ENCODE measurements around the gene CCNE1. TPM values are rescaled to one million over a fixed set of nuclear protein-coding genes. Genes with fewer than 3 reads are reported as not detected.
"Not testable (repeated sequence)": the region's sequence is repeated elsewhere in the genome, so short reads cannot be mapped to it uniquely, and the experiment has no call there.

Gene CCNE1
- total RNA-seq, 2 experiments from 2014 or later = 32.1 to 32.5 TPM

GRCh38 chr19:29809795-29810503 lies 1.8 kb upstream of the CCNE1 start:
- CTCF ChIA-PET = no interaction called here
- POLR2A ChIA-PET = no interaction called here

GRCh38 chr19:29810504-29810871 lies 1.3 kb upstream of the CCNE1 start:
- POLR2A ChIA-PET = no interaction called here
- CTCF ChIA-PET = no interaction called here

- ChIA-PET CTCF (interaction anchor here (0.8 kb wide), 1 partner anchor 31 kb away, joined by 3 read pairs; no protein-coding TSS in a partner anchor), POLR2A (no interaction called here)
Observed at GRCh38 chr19:29812080-29812880, 489 bp downstream of the CCNE1 start.

- ChIA-PET CTCF (interaction anchor here (0.8 kb wide), 1 partner anchor 31 kb away, joined by 3 read pairs; no protein-coding TSS in a partner anchor), POLR2A (no interaction called here)
Observed at GRCh38 chr19:29812881-29813275, 1.1 kb downstream of the CCNE1 start.

- CTCF ChIA-PET = no interaction called here
- POLR2A ChIA-PET = no interaction called here
Observed at GRCh38 chr19:29813642-29814041, 1.9 kb downstream of the CCNE1 start.

GRCh38 chr19:29815231-29815630 lies 3.4 kb downstream of the CCNE1 start:
- POLR2A ChIA-PET = interaction anchor here (0.7 kb wide), 1 partner anchor 15 kb away, joined by 11 read pairs; no protein-coding TSS in a partner anchor
- CTCF ChIA-PET = no interaction called here

- ChIA-PET CTCF (interaction anchor here (0.8 to 1.2 kb wide), 2 partner anchors 12 to 30 kb away, joined by 4 read pairs; no protein-coding TSS in a partner anchor), POLR2A (interaction anchor here (0.7 to 0.9 kb wide), 2 partner anchors 12 to 17 kb away, joined by 6 to 9 read pairs; no protein-coding TSS in a partner anchor)
Observed at GRCh38 chr19:29817316-29817715, 5.5 kb downstream of the CCNE1 start.

GRCh38 chr19:29819300-29819699 lies 7.5 kb downstream of the CCNE1 start:
- CTCF ChIA-PET = interaction anchor here (0.6 to 0.8 kb wide), 2 partner anchors 59 to 97 kb away, joined by 3 read pairs; no protein-coding TSS in a partner anchor
- POLR2A ChIA-PET = no interaction called here

- CTCF ChIA-PET = no interaction called here
- POLR2A ChIA-PET = no interaction called here
Observed at GRCh38 chr19:29819986-29820385, 8.2 kb downstream of the CCNE1 start.

- CTCF ChIA-PET = no interaction called here
Observed at GRCh38 chr19:29823581-29824330, 12.0 kb downstream of the CCNE1 start.

GRCh38 chr19:29825263-29825662 lies 13.5 kb downstream of the CCNE1 start:
- CTCF ChIA-PET = interaction anchor here (1.1 kb wide), 1 partner anchor 65 kb away, joined by 4 read pairs; no protein-coding TSS in a partner anchor
- POLR2A ChIA-PET = not testable (repeated sequence)

More at GRCh38 chr19:29823581-29824330, 12.0 kb downstream of the CCNE1 start:
- POLR2A ChIA-PET = interaction anchor here (0.7 kb wide), 1 partner anchor 157 kb away, joined by 10 read pairs; no protein-coding TSS in a partner anchor

GRCh38 chr19:29831041-29831548 lies 19.3 kb downstream of the CCNE1 start:
- CTCF ChIA-PET = no interaction called here

GRCh38 chr19:29831686-29832085 lies 19.9 kb downstream of the CCNE1 start:
- ChIA-PET POLR2A (no interaction called here), CTCF (no interaction called here)

More at GRCh38 chr19:29831041-29831548, 19.3 kb downstream of the CCNE1 start:
- POLR2A ChIA-PET = no interaction called here

GRCh38 chr19:29832801-29833200 lies 21.0 kb downstream of the CCNE1 start:
- CTCF ChIA-PET = interaction anchor here (1.6 kb wide), 1 partner anchor 11 kb away, joined by 3 read pairs; no protein-coding TSS in a partner anchor
- POLR2A ChIA-PET = no interaction called here

- POLR2A ChIA-PET = no interaction called here
- CTCF ChIA-PET = interaction anchor here (1.6 kb wide), 1 partner anchor 10 kb away, joined by 3 read pairs; no protein-coding TSS in a partner anchor
Observed at GRCh38 chr19:29833614-29834261, 21.9 kb downstream of the CCNE1 start.

- POLR2A ChIA-PET = no interaction called here
- CTCF ChIA-PET = no interaction called here
Observed at GRCh38 chr19:29834991-29835846, 23.4 kb downstream of the CCNE1 start.

- POLR2A ChIA-PET = interaction anchor here (0.8 kb wide), 1 partner anchor 9 kb away, joined by 3 read pairs; no protein-coding TSS in a partner anchor
- CTCF ChIA-PET = interaction anchor here (1.1 kb wide), 2 partner anchors 22 to 120 kb away, joined by 3 read pairs; no protein-coding TSS in a partner anchor
Observed at GRCh38 chr19:29836409-29836825, 24.6 kb downstream of the CCNE1 start.

- CTCF ChIA-PET = interaction anchor here (0.6 to 0.9 kb wide), 3 partner anchors 8 to 38 kb away, joined by 3 to 4 read pairs (median 3); no protein-coding TSS in a partner anchor
Observed at GRCh38 chr19:29837448-29837981, 25.7 kb downstream of the CCNE1 start.

More at GRCh38 chr19:29837448-29837981, 25.7 kb downstream of the CCNE1 start:
- POLR2A ChIA-PET = interaction anchor here (0.6 to 1.0 kb wide), 4 partner anchors 8 to 164 kb away, joined by 3 read pairs; no protein-coding TSS in a partner anchor
